H9 (cell line): ENCODE measurements around the gene GRIPAP1. TPM values are rescaled to one million over a fixed set of nuclear protein-coding genes. Genes with fewer than 3 reads are reported as not detected.

Source experiments
- DNase-seq: peaks from one replicate; pipeline ENCODE4 v3.0.0-alpha.2; 2017
- H2AFZ ChIP-seq: one replicate; pipeline ENCODE4 v1.6.1; 2013; ENCODE audit warnings: mild to moderate bottlenecking, low read length, control low read depth, moderate library complexity
- H2AK5ac ChIP-seq: 2 replicates; pipeline ENCODE4 v1.6.1; 2013; ENCODE audit warnings: low read length, control low read depth, mixed read lengths; ENCODE audit not compliant: insufficient read length
- H2BK120ac ChIP-seq: one replicate; pipeline ENCODE4 v1.6.1; 2013; ENCODE audit warnings: low read depth, mild to moderate bottlenecking, low read length, control low read depth, inconsistent platforms; ENCODE audit not compliant: poor library complexity, severe bottlenecking
- H2BK12ac ChIP-seq: 2 replicates; pipeline ENCODE4 v1.6.1; 2013; ENCODE audit warnings: low read length, control low read depth, mixed read lengths, low read depth; ENCODE audit not compliant: insufficient read length
- H2BK15ac ChIP-seq: 2 replicates; pipeline ENCODE4 v1.6.1; 2013; ENCODE audit warnings: low read depth, low read length, control low read depth
- H2BK20ac ChIP-seq: one replicate; pipeline ENCODE4 v1.6.1; 2013; ENCODE audit warnings: low read depth, mild to moderate bottlenecking, low read length, control low read depth, inconsistent platforms; ENCODE audit not compliant: poor library complexity, severe bottlenecking
- H2BK5ac ChIP-seq: 2 replicates; pipeline ENCODE4 v1.6.1; 2013; ENCODE audit warnings: low read length, control low read depth, mixed read lengths; ENCODE audit not compliant: insufficient read length
- H3K14ac ChIP-seq: 2 replicates; pipeline ENCODE4 v1.6.1; 2013; ENCODE audit warnings: low read length, control low read depth; ENCODE audit not compliant: insufficient read depth
- H3K18ac ChIP-seq: 2 replicates; pipeline ENCODE4 v1.6.1; 2013; ENCODE audit warnings: low read depth, mild to moderate bottlenecking, mixed read lengths, low read length, control low read depth; ENCODE audit not compliant: insufficient read length
- H3K23ac ChIP-seq: 2 replicates; pipeline ENCODE4 v1.6.1; 2013; ENCODE audit warnings: low read length, control low read depth, mixed read lengths, low read depth; ENCODE audit not compliant: insufficient read length
- H3K23me2 ChIP-seq: 2 replicates; pipeline ENCODE4 v1.6.1; 2013; ENCODE audit warnings: low read depth, mild to moderate bottlenecking, mixed read lengths, low read length, control low read depth; ENCODE audit not compliant: insufficient read length, poor library complexity, severe bottlenecking
- H3K27ac ChIP-seq: 2 replicates; pipeline ENCODE4 v1.5.1; 2013; ENCODE audit warnings: low read length, control low read depth, mixed read lengths, low read depth; ENCODE audit not compliant: insufficient read length
- H3K27me3 ChIP-seq: 2 replicates; pipeline ENCODE4 v1.6.1; 2013; ENCODE audit warnings: low read length, control low read depth, inconsistent platforms; ENCODE audit not compliant: insufficient read depth
- H3K4ac ChIP-seq: 2 replicates; pipeline ENCODE4 v1.6.1; 2013; ENCODE audit warnings: low read depth, mild to moderate bottlenecking, control low read depth, inconsistent platforms, low read length, moderate library complexity
- H3K4me1 ChIP-seq: 2 replicates; pipeline ENCODE4 v1.6.1; 2013; ENCODE audit warnings: low read length, control low read depth, inconsistent platforms; ENCODE audit not compliant: insufficient read depth
- H3K4me2 ChIP-seq: 2 replicates; pipeline ENCODE4 v1.6.1; 2013; ENCODE audit warnings: low read length, control low read depth, mixed read lengths; ENCODE audit not compliant: insufficient read length, insufficient read depth
- H3K56ac ChIP-seq: 2 replicates; pipeline ENCODE4 v1.6.1; 2013; ENCODE audit warnings: low read depth, mild to moderate bottlenecking, mixed read lengths, low read length, control low read depth; ENCODE audit not compliant: insufficient read length
- H3K79me1 ChIP-seq: 2 replicates; pipeline ENCODE4 v1.6.1; 2013; ENCODE audit warnings: low read depth, mild to moderate bottlenecking, moderate library complexity, low read length, control low read depth, inconsistent platforms; ENCODE audit not compliant: insufficient read depth, poor library complexity, severe bottlenecking
- H3K79me2 ChIP-seq: 2 replicates; pipeline ENCODE4 v1.6.1; 2013; ENCODE audit warnings: low read length, control low read depth, inconsistent platforms; ENCODE audit not compliant: insufficient read depth
- H3K9ac ChIP-seq: 2 replicates; pipeline ENCODE4 v1.6.1; 2013; ENCODE audit warnings: low read length, control low read depth, mixed read lengths; ENCODE audit not compliant: insufficient read length; ENCODE audit errors: extremely low read depth
- H3K9me3 ChIP-seq: one replicate; pipeline ENCODE4 v1.6.1; 2013; ENCODE audit warnings: low read depth, low read length, inconsistent platforms; ENCODE audit not compliant: control insufficient read depth
- H3T11ph ChIP-seq: one replicate; pipeline ENCODE4 v1.6.1; 2013; ENCODE audit warnings: mild to moderate bottlenecking, low read length, control low read depth, inconsistent platforms
- H4K20me1 ChIP-seq: one replicate; pipeline ENCODE4 v1.6.1; 2013; ENCODE audit not compliant: control insufficient read depth, insufficient read length, insufficient read depth
- H4K5ac ChIP-seq: 2 replicates; pipeline ENCODE4 v1.6.1; 2013; ENCODE audit warnings: low read depth, mild to moderate bottlenecking, mixed read lengths, low read length, control low read depth; ENCODE audit not compliant: insufficient read length
- H4K8ac ChIP-seq: replicated peaks from 2 replicates; pipeline ENCODE4 v1.6.1; 2013; ENCODE audit warnings: low read length, control low read depth, mixed read lengths, low read depth; ENCODE audit not compliant: insufficient read length
- H4K91ac ChIP-seq: 2 replicates; pipeline ENCODE4 v1.6.1; 2013; ENCODE audit warnings: low read depth, mild to moderate bottlenecking, moderate library complexity, mixed read lengths, low read length, control low read depth; ENCODE audit not compliant: insufficient read length
- H3K27ac Mint-ChIP-seq, 3 experiments: 2 replicates in 2 of 3; 3 replicates in 1 of 3; pipeline ENCODE4 v1.8.0; 2020 to 2021; ENCODE audit warnings: mixed read lengths in 3 of 3, mild to moderate bottlenecking in 1 of 3, moderate library complexity in 1 of 3
- H3K27me3 Mint-ChIP-seq: 2 replicates; pipeline ENCODE4 v1.8.0; 2021; ENCODE audit warnings: low read depth, mild to moderate bottlenecking, moderate library complexity, mixed read lengths
- H3K36me3 Mint-ChIP-seq, 3 experiments: 2 replicates in 2 of 3; 3 replicates in 1 of 3; pipeline ENCODE4 v1.8.0; 2020 to 2021; ENCODE audit warnings: low read depth in 3 of 3, mixed read lengths in 3 of 3; ENCODE audit not compliant: insufficient read depth in 1 of 3
- H3K4me1 Mint-ChIP-seq, 2 experiments: 2 replicates each; pipeline ENCODE4 v1.8.0; 2020; ENCODE audit warnings: mixed read lengths in 2 of 2
- H3K4me3 Mint-ChIP-seq, 2 experiments: 2 replicates in 1 of 2; 3 replicates in 1 of 2; pipeline ENCODE4 v1.8.0; 2020 to 2021; ENCODE audit warnings: mild to moderate bottlenecking in 2 of 2, mixed read lengths in 2 of 2, moderate library complexity in 1 of 2
- H3K9me3 Mint-ChIP-seq, 2 experiments: 2 replicates in 1 of 2; 3 replicates in 1 of 2; pipeline ENCODE4 v1.8.0; 2020; ENCODE audit warnings: mild to moderate bottlenecking in 2 of 2, mixed read lengths in 2 of 2, moderate library complexity in 1 of 2
- WGBS: extraction: QIAGEN DNeasy Blood & Tissue Kit; methylation state at CpG from one replicate; pipeline ENCODE4 v1.1.7; 2013; ENCODE audit warnings: missing lambda C conversion rate, low lambda C conversion rate, mixed read lengths; ENCODE audit not compliant: insufficient read length; ENCODE audit errors: extremely low coverage; 5-methylcytosine and 5-hydroxymethylcytosine counted together
- total RNA-seq: library from RNA; stranded (reverse); gene quantifications from 2 replicates; pipeline ENCODE4 v1.2.1, GENCODE V29; 2021
- TF ChIP-seq, protein P1 (sequence below): fragments of 200-600 bp; sonication (generic); conservative IDR thresholded peaks from 3 replicates; pipeline ENCODE4 v1.8.0; 2021; ENCODE audit warnings: antibody characterized with exemption, mild to moderate bottlenecking

Gene GRIPAP1
- total RNA-seq, 1 experiment from 2014 or later: 71.8 TPM

DNA sequence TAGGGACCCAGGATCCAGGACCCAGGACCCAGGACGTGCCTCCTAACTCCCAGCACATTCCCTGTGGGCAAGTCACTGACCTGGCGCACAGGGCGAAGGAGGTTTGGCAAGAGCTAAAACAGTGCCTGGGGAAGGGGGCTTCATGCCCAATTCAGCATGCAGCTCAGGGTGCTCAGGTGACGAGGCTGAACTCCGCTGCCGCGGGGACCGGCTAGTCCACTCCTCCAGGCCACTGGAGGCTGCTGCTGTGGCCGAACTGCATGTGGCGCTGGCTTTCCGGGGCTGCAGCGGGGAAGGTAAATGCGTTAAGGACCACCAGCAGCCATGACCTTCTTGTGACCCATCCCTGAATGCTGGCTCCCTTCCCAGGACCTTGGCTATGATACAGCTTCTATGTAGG lies 78.3 kb downstream of the GRIPAP1 start:
- Mint-ChIP-seq H3K27me3 (no peaks in the 10 kb centered on the region), H3K4me1 (peaks cover 41 to 55% of the 10 kb centered on the region in 2 experiments), H3K36me3 (peaks cover 27 to 49% (median 37%) of the 10 kb centered on the region in 3 experiments), H3K4me3 (no peak overlapping the region), H3K9me3 (peaks cover 70 to 87% of the 10 kb centered on the region in 2 experiments), H3K27ac (peak overlapping the region in 2 of 3 experiments; percentile 76 to 82; a peak in 3 of 7 replicates)
- Histone ChIP-seq H3K23ac (no peak overlapping the region), H3K56ac (no peak overlapping the region), H2AK5ac (no peak overlapping the region), H3K9ac (no peak overlapping the region), H4K5ac (no peak overlapping the region), H2BK15ac (no peak overlapping the region; the same call in 1 of the 2 replicates), H2BK12ac (no peak overlapping the region), H3K27ac (no peak overlapping the region), H3K4ac (no peak overlapping the region), H3T11ph (no peak overlapping the region), H2BK120ac (no peak overlapping the region), H2BK20ac (no peak overlapping the region), H3K27me3 (no peaks in the 10 kb centered on the region), H3K4me1 (peaks cover 23% of the 10 kb centered on the region; the same call in 1 of the 2 replicates), H3K79me2 (peaks cover 10% of the 10 kb centered on the region; the same call in 1 of the 2 replicates), H3K23me2 (peaks cover 4% of the 10 kb centered on the region), H4K91ac (no peak overlapping the region), H3K9me3 (no peaks in the 10 kb centered on the region), H3K4me2 (no peak overlapping the region), H2AFZ (no peak overlapping the region), H3K14ac (no peak overlapping the region), H4K20me1 (no peaks in the 10 kb centered on the region), H3K79me1 (peaks cover 3% of the 10 kb centered on the region), H2BK5ac (peak overlapping the region; percentile 41), H3K18ac (no peak overlapping the region), H4K8ac (no peak overlapping the region)
- WGBS: no CpG with 5 or more reads among the region's 13 CpGs
- TF ChIP-seq, protein P1, sequence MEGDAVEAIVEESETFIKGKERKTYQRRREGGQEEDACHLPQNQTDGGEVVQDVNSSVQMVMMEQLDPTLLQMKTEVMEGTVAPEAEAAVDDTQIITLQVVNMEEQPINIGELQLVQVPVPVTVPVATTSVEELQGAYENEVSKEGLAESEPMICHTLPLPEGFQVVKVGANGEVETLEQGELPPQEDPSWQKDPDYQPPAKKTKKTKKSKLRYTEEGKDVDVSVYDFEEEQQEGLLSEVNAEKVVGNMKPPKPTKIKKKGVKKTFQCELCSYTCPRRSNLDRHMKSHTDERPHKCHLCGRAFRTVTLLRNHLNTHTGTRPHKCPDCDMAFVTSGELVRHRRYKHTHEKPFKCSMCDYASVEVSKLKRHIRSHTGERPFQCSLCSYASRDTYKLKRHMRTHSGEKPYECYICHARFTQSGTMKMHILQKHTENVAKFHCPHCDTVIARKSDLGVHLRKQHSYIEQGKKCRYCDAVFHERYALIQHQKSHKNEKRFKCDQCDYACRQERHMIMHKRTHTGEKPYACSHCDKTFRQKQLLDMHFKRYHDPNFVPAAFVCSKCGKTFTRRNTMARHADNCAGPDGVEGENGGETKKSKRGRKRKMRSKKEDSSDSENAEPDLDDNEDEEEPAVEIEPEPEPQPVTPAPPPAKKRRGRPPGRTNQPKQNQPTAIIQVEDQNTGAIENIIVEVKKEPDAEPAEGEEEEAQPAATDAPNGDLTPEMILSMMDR: no peak
- DNase-seq: no peak

Other genes starting within 250 kb of the GRIPAP1 start
- gene GLOD5, start 240.5 kb downstream of the GRIPAP1 start, total RNA-seq: not detected in 2 replicates
- not detected in 2 replicates for gene GATA1, start 215.7 kb downstream of the GRIPAP1 start, total RNA-seq
- gene HDAC6, start 200.2 kb downstream of the GRIPAP1 start, total RNA-seq: 52.8 and 57.9 TPM in 2 replicates
- gene ERAS, start 175.8 kb downstream of the GRIPAP1 start, total RNA-seq: 0.18 TPM in 1 of 2 replicates, not detected in the other
- 3.9 and 4.0 TPM in 2 replicates for gene PCSK1N, start 166.7 kb downstream of the GRIPAP1 start, total RNA-seq
- gene TIMM17B, start 104.5 kb downstream of the GRIPAP1 start, total RNA-seq: 89.0 and 89.7 TPM in 2 replicates
- 87.5 and 87.9 TPM in 2 replicates for gene PQBP1, start 104.3 kb downstream of the GRIPAP1 start, total RNA-seq
- 29.1 and 32.9 TPM in 2 replicates for gene SLC35A2, start 90.6 kb downstream of the GRIPAP1 start, total RNA-seq
- 154 and 163 TPM in 2 replicates for gene PIM2, start 83.2 kb downstream of the GRIPAP1 start, total RNA-seq
- 62.5 and 62.6 TPM in 2 replicates for gene OTUD5, start 44.7 kb downstream of the GRIPAP1 start, total RNA-seq
- gene KCND1, start 30.4 kb downstream of the GRIPAP1 start, total RNA-seq: 5.7 and 7.0 TPM in 2 replicates
- gene TFE3, start 41.1 kb upstream of the GRIPAP1 start, total RNA-seq: 58.9 and 59.8 TPM in 2 replicates
- gene CCDC120, start 56.7 kb upstream of the GRIPAP1 start, total RNA-seq: 14.5 and 15.7 TPM in 2 replicates
- 12.2 and 13.4 TPM in 2 replicates for gene PRAF2, start 71.7 kb upstream of the GRIPAP1 start, total RNA-seq
- gene WDR45, start 77.6 kb upstream of the GRIPAP1 start, total RNA-seq: 31.5 and 35.8 TPM in 2 replicates
- 15.8 and 17.1 TPM in 2 replicates for gene GPKOW, start 121.5 kb upstream of the GRIPAP1 start, total RNA-seq
- 1.3 and 1.9 TPM in 2 replicates for gene MAGIX, start 160.5 kb upstream of the GRIPAP1 start, total RNA-seq
- gene PLP2, start 169.6 kb upstream of the GRIPAP1 start, total RNA-seq: 11.7 and 12.1 TPM in 2 replicates
- 9.7 and 12.2 TPM in 2 replicates for gene PRICKLE3, start 184.1 kb upstream of the GRIPAP1 start, total RNA-seq
- 1.8 and 2.1 TPM in 2 replicates for gene SYP, start 197.9 kb upstream of the GRIPAP1 start, total RNA-seq
- 0.94 and 1.4 TPM in 2 replicates for gene CACNA1F, start 231.1 kb upstream of the GRIPAP1 start, total RNA-seq
- gene CCDC22, start 233.2 kb upstream of the GRIPAP1 start, total RNA-seq: 12.1 and 12.2 TPM in 2 replicates